GM12878 (cell line): ENCODE results near the gene AGBL1. TPM values are rescaled to one million over a fixed set of nuclear protein-coding genes. Genes with fewer than 3 reads are reported as not detected.

Experiments used
- ATAC-seq: fragments of 200-7000 bp; cut with Tn5 transposase; 3 replicates; pipeline ENCODE4 v1.9.1; 2020; ENCODE audit warnings: mild to moderate bottlenecking, moderate library complexity
- BruUV-seq: library from RNA; stranded (reverse); fragments of 400-500 nt; replicated peaks from 2 replicates; lab custom pipeline; 2021; lab: Mats Ljungman, UMichigan
- CTCF ChIA-PET: fragments of 300-600 bp; sonication (Branson Sonifier 250); formaldehyde crosslinking; extraction: SDS; loops from one replicate; lab custom pipeline; 2021; ENCODE audit warnings: inconsistent platforms; lab: Yijun Ruan, JAX
- POLR2A ChIA-PET: fragments of 350-600 bp; formaldehyde crosslinking; extraction: SDS; loops from one replicate; lab custom pipeline; 2021; ENCODE audit warnings: inconsistent platforms; lab: Charles Lee
- RAD21 ChIA-PET: fragments of 300-600 bp; sonication (Branson Sonifier 250); formaldehyde crosslinking; loops from one replicate; lab custom pipeline; 2023; ENCODE audit warnings: antibody characterized with exemption; ENCODE audit not compliant: unreplicated experiment; lab: Charles Lee
- SMC1A ChIA-PET: fragments of 300-600 bp; sonication (Branson Sonifier 250); formaldehyde crosslinking; loops from one replicate; lab custom pipeline; 2023; ENCODE audit not compliant: unreplicated experiment, uncharacterized antibody; lab: Charles Lee
- DNase-seq: peaks from one replicate; pipeline ENCODE4 v3.0.0-alpha.2; 2011; ENCODE audit warnings: low read depth, low spot score
- FAIRE-seq: peaks from 3 replicates; lab custom pipeline; 2011; peaks lifted over from hg19 to GRCh38; lab: Jason Lieb, UNC
- H2AFZ ChIP-seq: 2 replicates; pipeline ENCODE4 v1.6.0; 2011; ENCODE audit warnings: low read depth, low read length, control low read depth; ENCODE audit not compliant: control insufficient read depth
- H3K27ac ChIP-seq: 2 replicates; pipeline ENCODE4 v1.5.1; 2011; ENCODE audit warnings: control low read depth; ENCODE audit not compliant: control insufficient read depth, insufficient read depth
- H3K27me3 ChIP-seq, 2 experiments: replicated peaks in 1 of 2; 2 replicates each; pipeline versions ENCODE4 v1.6.0 to v1.6.1; 2011; ENCODE audit warnings: low read length in 1 of 2; ENCODE audit not compliant: control insufficient read depth in 2 of 2, insufficient read depth in 2 of 2
- H3K36me3 ChIP-seq, 2 experiments: 2 replicates each; pipeline ENCODE4 v1.5.1; 2011; ENCODE audit warnings: low read length in 1 of 2; ENCODE audit not compliant: control insufficient read depth in 2 of 2, insufficient read depth in 2 of 2
- H3K4me1 ChIP-seq: 2 replicates; pipeline ENCODE4 v1.6.1; 2011; ENCODE audit warnings: mild to moderate bottlenecking, low read length, moderate library complexity, mixed read lengths; ENCODE audit not compliant: control insufficient read depth, insufficient read depth
- H3K4me2 ChIP-seq: 2 replicates; pipeline ENCODE4 v1.6.0; 2011; ENCODE audit warnings: control low read depth; ENCODE audit not compliant: control insufficient read depth, insufficient read depth
- H3K4me3 ChIP-seq: fragments of 200-600 bp; sonication (generic); 2 replicates; pipeline ENCODE4 v1.5.1; 2016
- H3K79me2 ChIP-seq: 2 replicates; pipeline ENCODE4 v1.6.0; 2011; ENCODE audit warnings: low read length; ENCODE audit not compliant: control insufficient read depth, insufficient read depth
- H3K9ac ChIP-seq: 2 replicates; pipeline ENCODE4 v1.8.0; 2011; ENCODE audit warnings: low read length, control low read depth, mixed read lengths; ENCODE audit not compliant: control insufficient read depth, insufficient read depth
- H3K9me3 ChIP-seq: replicated peaks from 3 replicates; pipeline ENCODE4 v1.5.1; 2011; ENCODE audit warnings: mild to moderate bottlenecking, low read length; ENCODE audit not compliant: control insufficient read depth, insufficient read depth
- H4K20me1 ChIP-seq: 2 replicates; pipeline ENCODE4 v1.6.0; 2011; ENCODE audit not compliant: control insufficient read depth, insufficient read depth
- GABPA ChIP-seq: IDR thresholded peaks from 2 replicates; pipeline ENCODE4 v1.6.1; 2014; ENCODE audit warnings: antibody characterized with exemption, low read depth, mild to moderate bottlenecking, inconsistent platforms
- MTA2 ChIP-seq: fragments of 450-650 bp; IDR thresholded peaks from 2 replicates; pipeline ENCODE4 v1.6.1; 2016; ENCODE audit warnings: low read depth, mild to moderate bottlenecking, moderate library complexity
- NFXL1 ChIP-seq: fragments of 450-650 bp; IDR thresholded peaks from 2 replicates; pipeline ENCODE4 v1.6.1; 2017; ENCODE audit warnings: antibody characterized with exemption, mild to moderate bottlenecking, borderline replicate concordance
- RAD21 ChIP-seq: IDR thresholded peaks from 2 replicates; pipeline ENCODE4 v1.6.1; 2011; ENCODE audit warnings: mild to moderate bottlenecking, low read depth, low read length, moderate library complexity; ENCODE audit not compliant: insufficient read depth
- SP1 ChIP-seq: IDR thresholded peaks from one replicate; pipeline ENCODE4 v1.6.1; 2011; ENCODE audit warnings: low read depth, low read length
- SREBF1 ChIP-seq: IDR thresholded peaks from 2 replicates; pipeline ENCODE4 v1.6.1; 2012; ENCODE audit warnings: mild to moderate bottlenecking, low read length
- STAT3 ChIP-seq: IDR thresholded peaks from 2 replicates; pipeline ENCODE4 v1.6.1; 2011; ENCODE audit warnings: low read depth, low read length, improper control_type of control experiment
- TCF3 ChIP-seq: IDR thresholded peaks from 2 replicates; pipeline ENCODE4 v1.6.1; 2012; ENCODE audit warnings: low read depth, mild to moderate bottlenecking, low read length, borderline replicate concordance; ENCODE audit not compliant: insufficient read depth
- ZBED1 ChIP-seq: IDR thresholded peaks from 2 replicates; pipeline ENCODE4 v1.6.1; 2016; ENCODE audit warnings: borderline replicate concordance
- WGBS: methylation state at CpG from one replicate; pipeline ENCODE4 v1.1.6; 2016; ENCODE audit warnings: low lambda C conversion rate; ENCODE audit not compliant: insufficient replicate concordance, insufficient coverage; ENCODE audit errors: missing lambda C conversion rate; 5-methylcytosine and 5-hydroxymethylcytosine counted together
- in situ Hi-C: fragments of 300-500 bp; cut with MboI; formaldehyde crosslinking; loops from 9 replicates; pipeline ENCODE4 v1.14.3; 2018; ENCODE audit warnings: mixed read lengths
- intact Hi-C: fragments of 100-400 bp; cut with micrococcal nuclease; formaldehyde crosslinking; loops from one replicate; pipeline ENCODE4 v1.14.2; 2022; ENCODE audit not compliant: unreplicated experiment
- polyA plus RNA-seq, 11 experiments: library from polyadenylated mRNA; depleted of rRNA in 4 of 11; unstranded in 6 of 11; stranded (reverse) in 5 of 11; fragments of >200 nt; fragmentation: Nextera tagmentation in 4 of 11; fragmentation: Illumina TruSeq in 1 of 11; extraction: Ambion mirVana in 4 of 11; extraction: Trizol in 1 of 11; gene quantifications; 1 replicate in 1 of 11; 2 replicates in 10 of 11; pipeline versions ENCODE4 v1.2.1 to v1.2.3, GENCODE V29; 2011 to 2016; ENCODE audit warnings: inconsistent platforms in 2 of 11, missing spikeins in 2 of 11, low read depth in 1 of 11
- total RNA-seq, 4 experiments: library from RNA; depleted of rRNA in 3 of 4; stranded (reverse); fragments of >200 nt in 3 of 4; fragmentation: Illumina TruSeq in 1 of 4; extraction: Trizol in 1 of 4; gene quantifications; 2 replicates each; pipeline versions ENCODE4 v1.2.1 to v1.2.3, GENCODE V29; 2013 to 2021

Gene AGBL1
- total and polyA plus RNA-seq, 10 of the 15 experiments (the other 5 are each of a cell fraction or from before 2014, with no cell fraction given) = not detected

GRCh38 chr15:86772369-86773059 lies 692.8 kb downstream of the AGBL1 start:
- Histone ChIP-seq H3K36me3 (no peaks in the 10 kb centered on the region), H3K4me3 (no peak overlapping the region), H3K9me3 (no peaks in the 10 kb centered on the region), H3K4me2 (no peak overlapping the region), H3K9ac (no peak overlapping the region), H3K79me2 (no peaks in the 10 kb centered on the region), H3K27me3 (no peaks in the 10 kb centered on the region), H4K20me1 (no peaks in the 10 kb centered on the region), H2AFZ (no peak overlapping the region), H3K27ac (no peak overlapping the region), H3K4me1 (no peaks in the 10 kb centered on the region)
- TF ChIP-seq ZBED1 (no peak), NFXL1 (no peak), STAT3 (no peak), SP1 (no peak), SREBF1 (no peak), MTA2 (no peak), RAD21 (no peak), GABPA (no peak), TCF3 (no peak)
- ChIA-PET RAD21 (no interaction called here), CTCF (no interaction called here), SMC1A (no interaction called here), POLR2A (no interaction called here)
- no peak for FAIRE-seq
- DNase-seq = no peak
- intact Hi-C loops = no loop called here
- BruUV-seq = no TSS peak
- in situ Hi-C loops = no loop called here
- ATAC-seq = no peak
- 37% methylated on average over 3 of the region's 3 CpGs for WGBS
